G401 (cell line): ENCODE results near the gene ALOX15B. TPM values are rescaled to one million over a fixed set of nuclear protein-coding genes. Genes with fewer than 3 reads are reported as not detected.
"Not testable (repeated sequence)": the region's sequence is repeated elsewhere in the genome, so short reads cannot be mapped to it uniquely, and the experiment has no call there.

ENCODE experiments used
- DNase-seq: peaks from one replicate; pipeline ENCODE4 v3.0.0-alpha.2; 2015; ENCODE audit warnings: low spot score
- in situ Hi-C: cut with HindIII; loops from 2 replicates; pipeline ENCODE4 v1.10.0; 2016; ENCODE audit warnings: low sequenced_read_pairs, mixed read lengths
- total RNA-seq: library from RNA; depleted of rRNA; stranded (reverse); fragments of >200 nt; shearing (Covaris generic); gene quantifications from 2 replicates; pipeline ENCODE4 v1.2.3, GENCODE V29; 2014

Gene ALOX15B
- total RNA-seq, 1 experiment from 2014 or later, result not detected

DNA sequence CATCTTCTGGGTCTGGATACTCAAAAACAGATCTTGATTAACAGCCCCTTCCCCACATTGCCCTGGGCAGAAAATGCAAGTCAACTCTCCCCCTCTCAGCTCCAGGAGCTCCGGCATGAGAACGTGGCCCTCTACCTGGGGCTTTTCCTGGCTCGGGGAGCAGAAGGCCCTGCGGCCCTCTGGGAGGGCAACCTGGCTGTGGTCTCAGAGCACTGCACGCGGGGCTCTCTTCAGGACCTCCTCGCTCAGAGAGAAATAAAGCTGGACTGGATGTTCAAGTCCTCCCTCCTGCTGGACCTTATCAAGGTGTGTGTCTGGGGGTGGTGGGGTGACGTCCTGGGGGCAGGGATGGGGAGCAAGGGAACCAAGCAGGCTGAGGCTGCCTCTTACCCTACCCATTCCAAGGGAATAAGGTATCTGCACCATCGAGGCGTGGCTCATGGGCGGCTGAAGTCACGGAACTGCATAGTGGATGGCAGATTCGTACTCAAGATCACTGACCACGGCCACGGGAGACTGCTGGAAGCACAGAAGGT, 26.7 kb upstream of the ALOX15B start:
- DNase-seq, result no peak

GRCh38 chr17:8012996-8013640, 25.7 kb upstream of the ALOX15B start:
- in situ Hi-C loops, result no loop called here
- no peak for DNase-seq

More for the DNA sequence above, 26.7 kb upstream of the ALOX15B start:
- in situ Hi-C loops, result no loop called here

- DNase-seq, result no peak
- in situ Hi-C loops, result no loop called here
Measured at GRCh38 chr17:8013731-8014557, 24.9 kb upstream of the ALOX15B start.

DNA sequence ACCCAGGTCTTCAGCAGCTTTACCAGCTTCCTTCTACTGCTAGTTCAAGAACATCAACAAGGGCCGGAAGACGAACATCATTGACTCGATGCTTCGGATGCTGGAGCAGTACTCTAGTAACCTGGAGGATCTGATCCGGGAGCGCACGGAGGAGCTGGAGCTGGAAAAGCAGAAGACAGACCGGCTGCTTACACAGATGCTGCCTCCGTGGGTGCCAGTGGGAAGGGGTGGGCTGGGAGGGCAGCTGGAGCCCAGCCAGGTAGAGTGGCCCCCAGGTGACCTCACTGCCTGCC, 24.4 kb upstream of the ALOX15B start:
- no peak for DNase-seq
- in situ Hi-C loops, result no loop called here

DNA sequence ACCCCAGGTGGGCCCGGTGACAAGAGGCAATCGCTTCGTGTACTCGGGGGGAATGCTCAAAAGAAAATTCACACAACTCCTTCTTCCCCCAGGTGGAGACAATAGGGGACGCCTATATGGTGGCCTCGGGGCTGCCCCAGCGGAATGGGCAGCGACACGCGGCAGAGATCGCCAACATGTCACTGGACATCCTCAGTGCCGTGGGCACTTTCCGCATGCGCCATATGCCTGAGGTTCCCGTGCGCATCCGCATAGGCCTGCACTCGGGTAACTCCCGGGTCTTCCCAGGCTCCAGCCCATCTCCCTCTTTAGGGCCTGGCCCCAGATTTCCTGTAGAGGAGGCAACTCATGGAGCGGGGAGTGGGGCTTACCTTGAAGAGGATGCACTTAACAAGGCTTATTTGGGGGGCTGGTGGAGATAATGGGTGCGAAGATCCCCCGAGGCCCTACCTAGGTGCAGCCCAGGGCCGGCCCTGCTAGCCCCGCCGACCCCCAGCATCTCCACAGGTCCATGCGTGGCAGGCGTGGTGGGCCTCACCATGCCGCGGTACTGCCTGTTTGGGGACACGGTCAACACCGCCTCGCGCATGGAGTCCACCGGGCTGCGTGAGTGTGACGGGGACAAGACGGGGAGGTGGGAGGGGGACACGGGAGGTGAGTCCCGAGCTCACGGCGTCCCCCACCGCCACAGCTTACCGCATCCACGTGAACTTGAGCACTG, 23.5 kb upstream of the ALOX15B start:
- no peak for DNase-seq
- in situ Hi-C loops, result loop anchor here (5.0 kb wide), 1 partner anchor 83 kb away; the partner anchor contains the start of genes CNTROB and TRAPPC1

DNA sequence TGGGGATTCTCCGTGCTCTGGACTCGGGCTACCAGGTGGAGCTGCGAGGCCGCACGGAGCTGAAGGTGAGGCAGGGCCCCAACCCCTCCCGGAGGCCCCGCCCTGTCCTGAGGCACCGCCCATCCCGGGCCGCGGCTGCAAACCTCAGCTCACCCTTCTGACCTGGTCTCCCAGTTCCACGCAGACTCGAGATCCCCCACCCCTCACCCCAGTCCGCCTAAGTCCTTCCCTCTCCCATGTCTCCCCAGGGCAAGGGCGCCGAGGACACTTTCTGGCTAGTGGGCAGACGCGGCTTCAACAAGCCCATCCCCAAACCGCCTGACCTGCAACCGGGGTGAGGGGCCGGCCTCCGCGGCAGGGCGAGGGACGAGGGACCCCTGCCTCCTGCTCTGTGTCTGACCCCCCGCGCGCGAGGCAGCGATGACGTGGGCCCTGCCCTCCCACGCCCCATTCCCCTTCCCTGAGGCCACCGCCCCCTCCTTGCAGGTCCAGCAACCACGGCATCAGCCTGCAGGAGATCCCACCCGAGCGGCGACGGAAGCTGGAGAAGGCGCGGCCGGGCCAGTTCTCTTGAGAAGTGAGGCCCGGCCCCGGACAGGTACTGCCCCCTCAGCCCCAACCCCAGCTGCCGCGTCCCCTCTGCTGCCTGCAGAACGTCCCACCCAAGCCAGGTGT, 22.8 kb upstream of the ALOX15B start:
- in situ Hi-C loops, result loop anchor here (5.0 kb wide), 1 partner anchor 84 kb away; the partner anchor contains the start of genes CNTROB and TRAPPC1
- DNase-seq, result no peak

DNA sequence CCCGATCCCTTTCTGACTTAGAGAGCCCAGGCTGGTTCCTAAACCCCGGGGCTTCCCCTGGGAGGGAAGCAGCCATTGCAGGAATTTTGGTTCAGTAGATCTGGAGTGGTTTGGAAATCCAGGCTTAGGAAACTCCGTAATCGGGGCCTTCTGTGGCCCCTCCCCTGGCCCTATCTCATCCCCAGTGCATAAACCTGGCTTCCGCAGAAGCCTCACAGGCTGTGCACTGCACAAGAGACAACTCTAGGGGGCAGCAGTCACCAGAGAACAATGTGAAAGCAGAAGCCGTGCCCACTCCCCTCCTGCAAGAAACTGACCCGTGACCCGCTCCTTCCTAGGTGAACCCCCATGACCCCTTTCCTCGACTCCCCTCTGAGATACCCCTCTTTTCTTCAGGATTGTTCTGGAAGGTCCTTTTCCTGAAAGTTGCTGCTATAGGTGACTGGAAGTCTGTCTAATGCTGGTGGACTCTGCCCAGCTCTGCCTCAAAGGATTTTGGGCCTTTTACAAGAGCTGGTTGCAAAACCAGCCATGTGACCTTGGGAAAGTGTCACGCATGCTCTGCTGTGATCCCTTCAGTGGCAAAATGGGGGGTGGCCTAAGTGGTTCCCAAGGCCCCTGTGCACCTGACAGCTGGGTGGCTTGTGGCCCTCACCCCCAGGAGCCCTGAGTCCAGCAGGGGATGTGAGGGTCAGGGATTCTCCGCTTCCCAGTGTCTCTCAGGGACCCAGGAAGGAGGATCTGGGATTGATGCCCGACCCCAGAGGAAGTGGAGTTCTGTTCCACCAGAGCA, 22.0 kb upstream of the ALOX15B start:
- DNase-seq, result peak; percentile 50
- in situ Hi-C loops, result loop anchor here (5.0 kb wide), 1 partner anchor 85 kb away; the partner anchor contains the start of genes CNTROB and TRAPPC1

DNA sequence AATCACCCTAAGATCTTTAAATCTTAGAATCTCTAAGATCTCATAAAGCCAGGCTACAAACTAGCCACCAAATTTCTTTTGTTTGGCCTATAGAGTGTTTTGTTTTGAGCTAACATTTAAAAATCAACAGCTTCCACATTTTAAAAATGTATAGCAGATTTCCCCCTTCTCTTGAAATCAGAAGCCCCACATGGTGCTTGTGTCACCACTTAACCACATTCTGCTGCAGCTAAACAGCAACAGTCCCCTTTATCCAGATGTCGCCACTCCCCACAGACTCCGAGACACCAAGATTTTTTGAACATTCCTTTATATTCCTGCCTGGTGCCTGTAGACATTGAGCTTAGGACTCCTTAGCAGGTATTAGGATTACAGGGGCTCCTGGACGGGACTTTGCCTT, 20.4 kb upstream of the ALOX15B start:
- in situ Hi-C loops, result loop anchor here (5.0 kb wide), 1 partner anchor 86 kb away; the partner anchor contains the start of genes CNTROB and TRAPPC1

DNA sequence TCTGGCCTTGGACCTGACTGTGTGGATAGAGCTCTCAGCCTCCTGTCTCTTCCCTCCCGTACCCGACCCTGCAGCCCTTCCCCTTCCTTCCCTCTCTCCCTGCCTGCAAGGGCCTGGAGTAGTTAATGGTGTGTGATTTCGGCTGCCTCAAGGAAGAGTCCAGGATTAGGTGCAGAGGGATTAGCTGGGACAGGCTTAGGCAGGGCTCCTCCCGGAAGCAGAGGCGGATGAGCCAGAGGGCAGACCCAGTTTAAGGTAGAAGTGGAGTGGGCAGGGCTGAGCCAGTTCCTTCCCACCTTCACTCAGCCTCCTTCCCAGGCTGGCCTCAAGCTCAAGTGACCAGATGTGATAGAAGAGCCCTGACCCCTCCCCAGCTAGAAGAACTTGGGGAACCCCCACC, 19.7 kb upstream of the ALOX15B start:
- in situ Hi-C loops, result loop anchor here (5.0 kb wide), 1 partner anchor 87 kb away; the partner anchor contains the start of genes CNTROB and TRAPPC1
- DNase-seq, result no peak

More for the DNA sequence above, 20.4 kb upstream of the ALOX15B start:
- no peak for DNase-seq

DNA sequence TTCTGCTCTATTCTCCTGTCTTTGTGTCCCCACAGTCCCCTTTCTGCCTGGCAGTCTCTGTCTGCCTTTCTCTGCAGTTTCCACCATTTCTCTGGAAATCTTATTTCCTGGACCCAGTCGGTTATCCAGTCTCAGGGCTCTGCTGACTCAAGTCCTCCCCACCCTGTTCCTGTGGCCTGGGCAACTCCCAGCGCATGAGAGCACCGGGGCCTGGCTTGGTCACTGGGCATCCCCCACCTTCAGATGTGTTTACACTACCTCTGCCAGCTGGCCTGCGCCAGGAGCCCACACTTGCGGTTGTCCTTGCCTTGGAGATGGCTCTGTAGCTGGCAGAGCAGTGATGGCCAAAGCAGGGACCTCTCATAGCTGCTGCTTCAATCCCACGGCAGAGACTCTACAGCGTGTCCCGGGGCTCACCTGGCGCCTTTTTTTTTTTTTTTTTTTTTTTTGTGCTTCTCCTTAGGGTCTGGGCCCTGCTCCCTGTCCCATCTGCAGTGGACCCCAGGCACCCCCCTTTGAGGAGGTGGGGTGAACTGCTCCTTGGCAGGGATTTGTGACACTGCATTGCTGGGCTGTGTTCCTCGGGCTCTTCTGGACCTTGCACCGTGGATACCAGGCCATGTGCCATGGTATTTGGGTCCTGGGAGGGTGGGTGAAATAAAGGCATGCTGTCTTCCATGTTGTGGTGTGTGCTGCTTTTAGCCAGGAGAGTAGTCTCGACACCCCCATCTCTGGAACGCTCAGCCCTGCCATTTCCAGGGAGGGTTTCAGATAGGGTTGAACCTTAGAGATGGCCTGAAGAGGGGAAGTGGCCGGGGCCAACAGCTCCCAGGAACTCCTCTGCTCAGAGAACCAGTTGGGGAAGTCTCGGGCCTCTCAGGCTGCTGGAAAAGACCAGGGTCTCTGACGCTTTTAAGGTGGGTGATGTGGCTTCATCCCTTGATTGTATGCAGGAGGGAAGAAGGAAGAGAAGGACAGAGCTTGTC, 18.9 kb upstream of the ALOX15B start:
- no peak for DNase-seq
- in situ Hi-C loops, result loop anchor here (5.0 kb wide), 1 partner anchor 88 kb away; the partner anchor contains the start of genes CNTROB and TRAPPC1

DNA sequence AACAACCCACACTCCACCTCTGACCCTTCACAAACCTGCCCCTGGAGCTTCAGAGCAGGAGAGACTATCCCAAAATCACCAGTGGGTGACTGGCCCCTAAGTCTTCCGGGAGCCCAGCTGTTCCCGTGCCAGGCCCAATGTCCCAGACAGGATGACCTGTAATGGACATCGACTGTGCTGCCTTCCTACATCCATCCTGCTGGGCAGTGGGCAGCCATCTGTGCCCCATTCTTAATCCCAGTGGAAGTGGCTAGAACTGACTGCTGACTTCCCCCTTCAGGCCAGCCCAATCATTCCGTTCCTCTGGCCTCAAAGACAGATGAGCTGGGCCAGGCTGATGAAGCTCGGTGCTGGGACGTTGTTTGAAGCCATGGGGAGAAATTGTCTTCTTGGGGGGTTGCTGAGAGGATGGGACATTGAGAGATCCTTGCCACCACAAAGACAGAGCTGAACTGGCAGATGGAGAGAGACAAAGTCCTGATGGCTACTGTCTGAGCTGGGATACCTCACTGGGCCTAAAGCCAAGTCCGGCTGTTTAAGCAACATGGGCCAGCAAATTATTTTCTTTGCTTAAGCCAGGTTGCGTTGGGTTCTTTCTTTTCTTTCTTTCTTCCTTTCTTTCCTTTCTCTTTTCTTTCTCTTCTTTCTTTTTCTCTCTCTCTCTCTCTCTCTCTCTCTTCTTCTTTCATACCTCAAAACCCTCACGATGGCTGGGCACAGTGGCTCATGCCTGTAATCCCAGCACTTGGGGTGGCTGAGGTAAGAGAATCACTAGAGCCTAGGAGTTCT, 17.9 kb upstream of the ALOX15B start:
- in situ Hi-C loops, result no loop called here
- DNase-seq, result peak; percentile 64

DNA sequence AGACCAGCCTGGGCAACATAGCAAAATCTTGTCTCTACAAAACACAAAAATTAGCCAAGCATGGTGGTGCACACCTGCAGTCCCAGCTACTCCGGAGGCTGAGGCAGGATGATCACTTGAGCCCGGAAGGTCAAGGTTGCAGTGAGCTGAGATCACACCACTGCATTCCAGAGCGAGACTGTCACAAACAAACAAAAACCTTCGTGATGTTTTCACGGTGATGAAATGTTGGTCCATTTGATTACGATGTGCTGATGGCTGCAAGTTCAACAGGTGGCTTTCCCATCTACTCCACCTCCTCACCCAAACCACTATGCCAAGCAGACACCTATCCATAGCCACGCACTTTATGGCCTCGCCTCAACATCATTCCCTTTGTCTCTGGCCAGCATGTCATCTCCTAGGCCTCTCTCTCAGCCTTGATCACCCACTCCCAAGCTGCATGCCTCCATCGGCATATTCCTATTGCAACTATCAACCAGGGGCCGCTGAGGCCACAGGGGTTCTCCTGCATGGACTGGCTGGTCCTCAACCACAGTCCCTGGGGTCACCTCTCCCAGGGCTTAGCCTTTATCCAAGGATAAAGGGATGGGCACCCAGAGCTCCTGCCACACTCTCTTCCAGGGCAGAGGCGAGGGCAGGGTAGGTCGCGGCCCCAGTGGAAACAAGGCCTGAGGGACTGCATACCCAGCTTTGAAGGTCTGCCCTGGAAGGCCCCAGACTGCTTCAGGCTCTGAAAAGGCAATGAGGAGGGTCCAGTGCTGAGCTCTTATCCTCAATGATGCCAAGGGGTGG, 17.1 kb upstream of the ALOX15B start:
- no peak for DNase-seq
- in situ Hi-C loops, result no loop called here

- in situ Hi-C loops, result no loop called here
- DNase-seq, result no peak
Measured at GRCh38 chr17:8022360-8023003, 16.4 kb upstream of the ALOX15B start.

GRCh38 chr17:8024161-8024560, 14.7 kb upstream of the ALOX15B start:
- in situ Hi-C loops, DNase-seq: not testable (repeated sequence)
